GM23248 (cell line): Measurements from ENCODE around the gene RIPPLY2.

Source experiments
- EZH2 ChIP-seq: fragments of 200-600 bp; sonication (generic); IDR thresholded peaks from 2 replicates; pipeline ENCODE4 v1.6.1; 2018; ENCODE audit warnings: antibody characterized with exemption, mild to moderate bottlenecking; ENCODE audit not compliant: insufficient read depth, poor library complexity, severe bottlenecking
- EZH2phosphoT487 ChIP-seq: fragments of 200-600 bp; sonication (generic); IDR thresholded peaks from 2 replicates; pipeline ENCODE4 v1.6.1; 2018; ENCODE audit warnings: antibody characterized with exemption, moderate library complexity, mild to moderate bottlenecking, low read depth; ENCODE audit not compliant: insufficient read depth

- TF ChIP-seq EZH2phosphoT487, result no peak
- TF ChIP-seq EZH2, result peak; percentile 31
These were observed at the start of gene RIPPLY2 for GRCh38 chr6:83853178-83854000.
